Fibroblast of villous mesenchyme (primary cell): ENCODE results near the gene ZFP36L2. TPM values are rescaled to one million over a fixed set of nuclear protein-coding genes. Genes with fewer than 3 reads are reported as not detected.

Experiments used
- DNase-seq: peaks from one replicate; pipeline ENCODE4 v3.0.0-alpha.2; 2010; ENCODE audit warnings: low read depth
- H3K4me3 ChIP-seq: 2 replicates; pipeline ENCODE4 v1.5.1; 2011; ENCODE audit warnings: low read depth, mild to moderate bottlenecking, low read length
- total RNA-seq: library from RNA; depleted of rRNA; stranded (reverse); fragments of >200 nt; gene quantifications from 2 replicates; pipeline ENCODE4 v1.2.3, GENCODE V29; 2012
- TF ChIP-seq, protein P1 (sequence below): IDR thresholded peaks from 2 replicates; pipeline ENCODE4 v1.5.1; 2012; ENCODE audit warnings: low read depth, mild to moderate bottlenecking, low read length; ENCODE audit not compliant: insufficient read depth

ZFP36L2 gene
- total RNA-seq, 1 donor, result 25.9 TPM

DNA sequence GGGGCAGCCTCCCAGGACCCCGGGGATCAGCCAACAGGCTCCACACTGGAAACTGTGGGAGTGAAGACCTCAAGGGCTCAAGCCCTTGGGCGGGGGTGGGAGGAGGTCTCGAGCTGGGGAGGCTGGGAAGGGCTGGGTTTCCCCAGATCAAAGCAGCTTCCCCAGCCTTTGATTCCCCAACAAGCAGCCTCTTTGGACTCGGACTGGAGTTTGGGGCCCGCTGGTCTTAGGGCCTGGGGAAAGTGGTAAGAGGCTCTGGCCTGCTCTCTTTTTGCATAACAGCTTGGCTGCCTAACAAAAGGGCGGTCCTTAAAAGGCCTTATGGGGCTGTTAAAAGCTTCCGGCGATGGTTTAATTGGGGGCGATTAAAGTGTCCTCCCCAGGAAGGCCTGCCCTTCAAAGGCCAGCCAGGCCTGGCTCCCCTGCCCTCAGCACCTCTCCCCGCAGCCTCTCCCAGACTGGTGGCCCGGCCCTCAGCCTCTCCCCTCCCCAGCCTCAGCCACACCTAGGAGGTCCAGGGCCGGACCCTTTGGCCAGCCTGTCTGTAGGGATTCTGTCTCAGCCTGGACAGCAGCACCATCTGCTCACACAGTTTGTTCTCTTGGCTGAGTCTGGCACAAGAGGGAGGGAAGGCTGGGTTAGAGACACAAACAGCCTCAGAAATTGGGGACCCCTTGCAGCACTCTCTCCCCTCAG lies 39.6 kb downstream of the ZFP36L2 start:
- TF ChIP-seq, protein P1, sequence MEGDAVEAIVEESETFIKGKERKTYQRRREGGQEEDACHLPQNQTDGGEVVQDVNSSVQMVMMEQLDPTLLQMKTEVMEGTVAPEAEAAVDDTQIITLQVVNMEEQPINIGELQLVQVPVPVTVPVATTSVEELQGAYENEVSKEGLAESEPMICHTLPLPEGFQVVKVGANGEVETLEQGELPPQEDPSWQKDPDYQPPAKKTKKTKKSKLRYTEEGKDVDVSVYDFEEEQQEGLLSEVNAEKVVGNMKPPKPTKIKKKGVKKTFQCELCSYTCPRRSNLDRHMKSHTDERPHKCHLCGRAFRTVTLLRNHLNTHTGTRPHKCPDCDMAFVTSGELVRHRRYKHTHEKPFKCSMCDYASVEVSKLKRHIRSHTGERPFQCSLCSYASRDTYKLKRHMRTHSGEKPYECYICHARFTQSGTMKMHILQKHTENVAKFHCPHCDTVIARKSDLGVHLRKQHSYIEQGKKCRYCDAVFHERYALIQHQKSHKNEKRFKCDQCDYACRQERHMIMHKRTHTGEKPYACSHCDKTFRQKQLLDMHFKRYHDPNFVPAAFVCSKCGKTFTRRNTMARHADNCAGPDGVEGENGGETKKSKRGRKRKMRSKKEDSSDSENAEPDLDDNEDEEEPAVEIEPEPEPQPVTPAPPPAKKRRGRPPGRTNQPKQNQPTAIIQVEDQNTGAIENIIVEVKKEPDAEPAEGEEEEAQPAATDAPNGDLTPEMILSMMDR, result no peak
- DNase-seq, result no peak
- no peak overlapping the region for H3K4me3 ChIP-seq

DNA sequence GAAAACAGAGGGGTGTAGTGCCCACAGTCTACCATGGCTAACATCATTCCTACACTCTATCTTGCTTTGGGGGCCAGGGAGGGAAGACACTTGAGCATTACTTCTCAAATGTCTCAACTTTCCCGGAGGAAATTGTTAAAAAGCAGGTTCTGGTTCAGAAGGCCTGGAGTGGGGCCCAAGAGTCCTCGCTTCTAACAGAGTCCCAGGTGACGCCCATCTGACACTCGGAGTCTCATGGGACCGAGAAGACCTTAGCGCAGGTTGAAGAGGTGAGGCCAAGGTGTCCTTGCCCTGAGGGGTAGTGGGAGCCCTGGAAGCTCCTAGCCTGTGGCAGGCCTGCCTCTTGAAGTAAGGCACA lies 40.1 kb downstream of the ZFP36L2 start:
- no peak overlapping the region for H3K4me3 ChIP-seq
- no peak for DNase-seq
- TF ChIP-seq, protein P1, result no peak

DNA sequence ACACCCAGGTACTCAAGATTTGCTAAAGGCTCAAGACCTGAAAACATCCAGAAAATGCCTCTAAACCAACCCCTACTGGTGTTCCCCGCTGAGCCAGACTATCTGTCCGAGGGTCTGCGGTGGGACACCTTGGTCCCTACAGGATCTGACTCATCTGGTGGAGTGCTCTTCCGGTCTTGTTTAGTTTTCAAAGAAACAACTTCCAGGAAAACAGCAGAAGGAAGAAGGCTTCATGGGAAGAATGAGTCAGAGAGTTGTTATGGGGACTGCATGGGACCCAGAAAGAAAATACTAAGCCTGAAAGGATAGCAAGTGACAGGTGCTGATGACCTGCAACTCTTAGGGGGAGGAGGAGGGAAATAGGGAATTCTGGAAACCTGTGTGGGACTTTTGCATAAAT lies 41.3 kb downstream of the ZFP36L2 start:
- DNase-seq, result no peak
- TF ChIP-seq, protein P1, result no peak
- H3K4me3 ChIP-seq, result no peak overlapping the region

DNA sequence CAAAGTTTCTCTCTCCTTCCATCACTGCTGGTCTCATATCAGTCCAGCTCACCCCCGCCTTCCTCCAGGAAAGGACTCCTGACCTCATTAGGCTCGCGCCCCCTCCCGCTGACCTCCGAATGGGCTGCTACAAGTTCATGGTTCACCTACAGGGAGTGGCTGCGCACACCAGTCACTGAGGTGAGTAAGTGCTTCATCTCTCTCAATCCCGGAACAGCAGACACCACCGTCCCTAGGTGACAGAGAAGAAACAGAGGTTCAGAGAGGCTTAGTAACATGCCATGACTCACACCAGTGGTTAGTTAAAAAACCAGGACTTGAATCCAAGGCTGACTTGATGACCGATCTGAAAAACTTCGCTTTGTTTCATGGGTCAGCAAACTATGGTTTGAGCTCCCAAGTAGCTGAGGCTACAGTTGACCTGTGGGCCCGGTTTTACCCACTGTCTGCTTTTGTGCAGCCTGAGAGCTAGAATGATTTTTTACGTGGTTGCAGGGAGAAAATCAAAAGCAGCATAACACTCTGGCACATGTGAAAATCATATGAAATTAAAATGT lies 42.0 kb downstream of the ZFP36L2 start:
- TF ChIP-seq, protein P1, result no peak
- DNase-seq, result peak; percentile 64
- no peak overlapping the region for H3K4me3 ChIP-seq

DNA sequence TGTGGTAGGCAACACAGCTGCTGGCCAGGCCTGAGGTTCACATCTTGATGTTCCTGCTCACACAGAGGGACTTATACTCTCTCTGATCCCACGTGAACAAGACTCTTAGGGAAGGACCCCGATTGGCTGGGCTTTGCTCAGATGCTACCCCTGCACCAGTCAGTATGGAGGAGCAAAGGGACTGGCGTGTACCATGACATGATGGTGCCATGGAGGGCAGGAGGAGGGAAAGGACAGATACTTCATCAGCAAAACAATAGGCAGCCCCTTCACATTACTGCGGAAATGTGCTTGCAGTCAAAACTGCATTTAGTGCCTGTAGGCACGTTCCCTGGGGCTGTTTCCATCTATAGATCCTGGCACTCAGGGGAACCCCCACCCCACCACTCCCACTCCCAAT lies 42.7 kb downstream of the ZFP36L2 start:
- DNase-seq, result no peak

DNA sequence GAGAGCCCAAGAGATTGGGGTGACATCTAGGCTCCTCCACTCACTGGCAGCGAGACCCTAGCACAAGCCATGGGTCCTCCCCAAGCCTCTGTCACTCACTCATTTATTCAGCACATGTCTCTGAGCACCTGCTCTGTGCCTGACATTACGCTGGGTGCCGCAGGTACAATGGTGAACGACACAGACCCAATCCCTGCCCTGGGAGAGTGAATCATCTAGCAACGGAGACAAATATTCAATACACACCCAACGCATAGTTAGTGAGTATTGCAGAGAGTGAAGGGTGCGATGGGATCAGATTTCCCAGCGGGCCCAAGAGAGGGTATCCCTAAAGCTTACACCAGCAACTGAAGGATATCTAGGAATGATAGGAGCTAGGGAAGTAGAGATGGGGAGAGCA lies 45.5 kb downstream of the ZFP36L2 start:
- TF ChIP-seq, protein P1, result no peak
- no peak for DNase-seq
- H3K4me3 ChIP-seq, result no peak overlapping the region

More for the DNA sequence above, 42.7 kb downstream of the ZFP36L2 start:
- no peak overlapping the region for H3K4me3 ChIP-seq
- TF ChIP-seq, protein P1, result no peak

DNA sequence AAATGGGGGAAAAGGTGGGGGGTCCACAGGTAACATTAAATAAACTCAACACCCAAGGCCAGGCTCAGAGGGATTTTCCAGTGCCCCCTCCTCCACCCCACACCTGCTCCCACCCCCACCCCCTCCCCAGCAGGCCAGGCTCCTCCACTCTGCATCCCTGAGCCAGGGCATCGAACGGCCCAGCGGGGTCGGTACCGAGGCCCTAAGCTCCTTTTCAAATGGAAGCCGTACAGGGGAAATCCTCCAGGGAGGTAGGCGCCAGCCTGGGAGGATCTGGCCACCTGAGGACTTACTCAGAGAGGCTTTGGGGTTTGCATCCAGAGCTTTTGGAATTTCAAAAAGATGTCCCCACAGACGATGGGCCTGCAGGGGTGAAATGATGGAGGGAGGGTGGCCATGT lies 46.5 kb downstream of the ZFP36L2 start:
- H3K4me3 ChIP-seq, result no peak overlapping the region
- TF ChIP-seq, protein P1, result no peak
- DNase-seq, result no peak
